SU-DHL-6 (cell line): Measurements from ENCODE around the gene DOCK1.

Experiments
- CTCF ChIP-seq: fragments of 200-600 bp; sonication (generic); IDR thresholded peaks from one replicate; pipeline ENCODE4 v1.5.1; 2017; ENCODE audit warnings: antibody characterized with exemption, mild to moderate bottlenecking, low read length, moderate library complexity; ENCODE audit not compliant: insufficient read depth, poor library complexity, severe bottlenecking
- EZH2phosphoT487 ChIP-seq: fragments of 200-600 bp; sonication (generic), shearing (Covaris generic); conservative IDR thresholded peaks from 2 replicates; pipeline ENCODE4 v1.6.1; 2018; ENCODE audit warnings: mild to moderate bottlenecking, antibody characterized with exemption, low read length, moderate library complexity, mixed read lengths

- no peak for TF ChIP-seq CTCF
- TF ChIP-seq EZH2phosphoT487, result no peak
Observed at GRCh38 chr10:127407551-127407950, 502.3 kb downstream of the DOCK1 start.
